HL-60 (cell line): ENCODE results near the gene NUDCD3.

Source experiments
- DNase-seq, 2 experiments: peaks; one replicate each; pipeline ENCODE4 v3.0.0-alpha.2; 2010 to 2020; ENCODE audit warnings: low read depth in 1 of 2, low spot score in 1 of 2
- H3K27ac ChIP-seq: fragments of 250-450 bp; sonication (Bioruptor Pico); replicated peaks from 2 replicates; pipeline ENCODE4 v1.5.1; 2020; ENCODE audit warnings: mild to moderate bottlenecking, moderate library complexity
- H3K27me3 ChIP-seq: fragments of 250-450 bp; sonication (Bioruptor Pico); 2 replicates; pipeline ENCODE4 v1.5.1; 2021; ENCODE audit warnings: mild to moderate bottlenecking, moderate library complexity; ENCODE audit not compliant: insufficient read depth, poor library complexity, severe bottlenecking
- H3K4me3 ChIP-seq: replicated peaks from 2 replicates; pipeline ENCODE4 v1.5.1; 2011; ENCODE audit warnings: mild to moderate bottlenecking, control low read depth, low read length; ENCODE audit not compliant: insufficient read depth
- GABPA ChIP-seq: IDR thresholded peaks from 2 replicates; pipeline ENCODE4 v1.6.1; 2012; ENCODE audit warnings: low read depth
- POLR2AphosphoS5 ChIP-seq: IDR thresholded peaks from 2 replicates; pipeline ENCODE4 v1.6.1; 2012; ENCODE audit warnings: low read depth
- REST ChIP-seq: IDR thresholded peaks from 2 replicates; pipeline ENCODE4 v1.6.1; 2012; ENCODE audit warnings: low read depth; ENCODE audit not compliant: insufficient replicate concordance
- SPI1 ChIP-seq: IDR thresholded peaks from 2 replicates; pipeline ENCODE4 v1.6.1; 2012; ENCODE audit warnings: low read depth, mild to moderate bottlenecking, borderline replicate concordance
- TF ChIP-seq, protein P1 (sequence below): IDR thresholded peaks from one replicate; pipeline ENCODE4 v1.5.1; 2011; ENCODE audit warnings: low read length, control low read depth, inconsistent platforms; ENCODE audit not compliant: insufficient read depth

The NUDCD3 gene

GRCh38 chr7:44454348-44454747, 36.1 kb downstream of the NUDCD3 start:
- DNase-seq = no peak
- no peak for TF ChIP-seq GABPA
- TF ChIP-seq, protein P1, sequence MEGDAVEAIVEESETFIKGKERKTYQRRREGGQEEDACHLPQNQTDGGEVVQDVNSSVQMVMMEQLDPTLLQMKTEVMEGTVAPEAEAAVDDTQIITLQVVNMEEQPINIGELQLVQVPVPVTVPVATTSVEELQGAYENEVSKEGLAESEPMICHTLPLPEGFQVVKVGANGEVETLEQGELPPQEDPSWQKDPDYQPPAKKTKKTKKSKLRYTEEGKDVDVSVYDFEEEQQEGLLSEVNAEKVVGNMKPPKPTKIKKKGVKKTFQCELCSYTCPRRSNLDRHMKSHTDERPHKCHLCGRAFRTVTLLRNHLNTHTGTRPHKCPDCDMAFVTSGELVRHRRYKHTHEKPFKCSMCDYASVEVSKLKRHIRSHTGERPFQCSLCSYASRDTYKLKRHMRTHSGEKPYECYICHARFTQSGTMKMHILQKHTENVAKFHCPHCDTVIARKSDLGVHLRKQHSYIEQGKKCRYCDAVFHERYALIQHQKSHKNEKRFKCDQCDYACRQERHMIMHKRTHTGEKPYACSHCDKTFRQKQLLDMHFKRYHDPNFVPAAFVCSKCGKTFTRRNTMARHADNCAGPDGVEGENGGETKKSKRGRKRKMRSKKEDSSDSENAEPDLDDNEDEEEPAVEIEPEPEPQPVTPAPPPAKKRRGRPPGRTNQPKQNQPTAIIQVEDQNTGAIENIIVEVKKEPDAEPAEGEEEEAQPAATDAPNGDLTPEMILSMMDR = no peak
- no peak for TF ChIP-seq REST
- no peak for TF ChIP-seq SPI1
- TF ChIP-seq POLR2AphosphoS5 = no peak
- Histone ChIP-seq H3K27me3 (no peaks in the 10 kb centered on the region), H3K4me3 (no peak overlapping the region), H3K27ac (no peak overlapping the region)

DNA sequence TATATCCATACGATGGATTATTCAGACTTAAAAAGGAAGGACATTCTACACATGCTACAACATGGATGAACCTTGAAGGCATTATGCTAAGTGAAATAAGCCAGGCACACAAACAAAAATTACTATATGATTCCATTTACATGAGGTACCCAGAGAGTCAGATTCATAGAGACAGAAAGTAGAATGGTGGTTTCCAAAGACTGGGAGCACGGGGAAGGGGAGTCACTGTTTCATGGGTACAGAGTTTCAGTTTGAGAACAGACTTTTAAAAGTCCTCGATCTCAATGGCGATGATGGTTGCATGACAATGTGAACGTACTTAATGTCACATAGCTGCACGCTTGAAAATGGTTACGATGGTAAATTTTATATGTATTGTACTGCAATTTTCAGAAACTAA, 39.3 kb downstream of the NUDCD3 start:
- TF ChIP-seq, protein P1 = no peak
- TF ChIP-seq SPI1 = no peak
- no peak for DNase-seq

DNA sequence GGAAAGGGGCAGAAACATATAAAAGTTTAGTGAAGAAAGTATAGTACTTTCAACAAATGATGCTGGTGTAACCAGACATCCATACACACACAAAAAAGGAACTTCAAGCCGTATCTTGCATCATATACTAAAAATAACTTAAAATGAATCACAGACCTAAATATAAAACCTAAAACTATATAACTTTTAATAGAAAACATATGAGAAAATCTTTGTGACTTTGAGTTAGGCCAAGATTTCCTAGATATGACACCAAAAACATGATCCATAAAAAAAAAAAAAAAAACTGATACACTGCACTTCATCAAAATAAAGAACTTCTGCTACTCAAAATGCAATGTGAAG, 40.9 kb downstream of the NUDCD3 start:
- Histone ChIP-seq H3K27me3 (no peaks in the 10 kb centered on the region), H3K27ac (no peak overlapping the region), H3K4me3 (no peak overlapping the region)
- no peak for DNase-seq
- TF ChIP-seq GABPA = no peak
- TF ChIP-seq SPI1 = no peak
- TF ChIP-seq REST = no peak
- TF ChIP-seq, protein P1 = no peak
- TF ChIP-seq POLR2AphosphoS5 = no peak

More for the DNA sequence above, 39.3 kb downstream of the NUDCD3 start:
- Histone ChIP-seq H3K4me3 (no peak overlapping the region), H3K27me3 (no peaks in the 10 kb centered on the region), H3K27ac (no peak overlapping the region)

- no peak overlapping the region for H3K4me3 ChIP-seq
- H3K27me3 ChIP-seq = no peaks in the 10 kb centered on the region
- H3K27ac ChIP-seq = no peak overlapping the region
- DNase-seq = no peak
- no peak for TF ChIP-seq POLR2AphosphoS5
- no peak for TF ChIP-seq SPI1
- no peak for TF ChIP-seq GABPA
- TF ChIP-seq, protein P1 = no peak
- no peak for TF ChIP-seq REST
Observed at GRCh38 chr7:44448922-44449583, 41.4 kb downstream of the NUDCD3 start.
